A549 (cell line): ENCODE data around the gene GPR15. TPM values are rescaled to one million over a fixed set of nuclear protein-coding genes. Genes with fewer than 3 reads are reported as not detected.

Source experiments
- ATAC-seq, 2 experiments: fragments of 200-7000 bp in 1 of 2; fragments of >200 bp in 1 of 2; cut with Nextera tagmentation in 1 of 2; cut with Tn5 transposase in 1 of 2; 3 replicates each; pipeline versions ENCODE4 v1.8.0 to v1.9.1; 2018 to 2020; ENCODE audit warnings: mild to moderate bottlenecking in 1 of 2, moderate library complexity in 1 of 2
- CTCF ChIA-PET: fragments of 300-600 bp; sonication (Branson Sonifier 250); formaldehyde crosslinking; extraction: SDS; loops from one replicate; lab custom pipeline; 2021; ENCODE audit warnings: antibody characterized with exemption, inconsistent platforms; lab: Yijun Ruan, JAX
- POLR2A ChIA-PET: fragments of 350-600 bp; formaldehyde crosslinking; extraction: SDS; loops from one replicate; lab custom pipeline; 2021; ENCODE audit warnings: antibody characterized with exemption, inconsistent platforms; lab: Yijun Ruan, JAX
- DNase-seq, 2 experiments: peaks; one replicate each; pipeline versions ENCODE4 v3.0.0 to v3.0.0-alpha.2; 2011 to 2016; ENCODE audit warnings: low read depth in 1 of 2, low spot score in 1 of 2
- FAIRE-seq: peaks from 2 replicates; lab custom pipeline; 2011; peaks lifted over from hg19 to GRCh38; lab: Jason Lieb, UNC
- H3K27ac ChIP-seq, 2 experiments: fragments of >200 bp; sonication (Bioruptor Twin); formaldehyde crosslinking; 3 replicates each; pipeline ENCODE4 v1.5.1; 2016 to 2017
- H3K4me1 ChIP-seq: fragments of >200 bp; sonication (Bioruptor Twin); formaldehyde crosslinking; 3 replicates; pipeline ENCODE4 v1.6.1; 2016
- H3K4me2 ChIP-seq: fragments of >200 bp; sonication (Bioruptor Twin); formaldehyde crosslinking; 3 replicates; pipeline ENCODE4 v1.6.1; 2016
- H3K4me3 ChIP-seq: fragments of >200 bp; sonication (Bioruptor Twin); formaldehyde crosslinking; 3 replicates; pipeline ENCODE4 v1.5.1; 2016
- H3K9me3 ChIP-seq: fragments of >200 bp; sonication (Bioruptor Twin); formaldehyde crosslinking; 3 replicates; pipeline ENCODE4 v1.6.1; 2016
- CBX2 ChIP-seq: fragments of 200-600 bp; sonication (generic); IDR thresholded peaks from 2 replicates; pipeline ENCODE4 v1.6.1; 2016; ENCODE audit warnings: low read depth, mild to moderate bottlenecking, borderline replicate concordance
- CEBPB ChIP-seq, 2 experiments: fragments of >200 bp in 1 of 2; sonication (Bioruptor Twin) in 1 of 2; formaldehyde crosslinking in 1 of 2; IDR thresholded peaks; 2 replicates each; pipeline ENCODE4 v1.6.1; 2012 to 2016
- CHD2 ChIP-seq: fragments of 150-350 bp; IDR thresholded peaks from 2 replicates; pipeline ENCODE4 v1.6.1; 2014; ENCODE audit warnings: low read length; ENCODE audit not compliant: partially characterized antibody
- CHD4 ChIP-seq: fragments of 200-600 bp; sonication (generic); IDR thresholded peaks from 2 replicates; pipeline ENCODE4 v1.6.1; 2016; ENCODE audit warnings: antibody characterized with exemption, mild to moderate bottlenecking, borderline replicate concordance
- HES2 ChIP-seq: fragments of >200 bp; sonication (Bioruptor Twin); formaldehyde crosslinking; IDR thresholded peaks from 2 replicates; pipeline ENCODE4 v1.6.1; 2016
- HEYL ChIP-seq: fragments of 250-450 bp; sonication (Bioruptor Pico); IDR thresholded peaks from 2 replicates; pipeline ENCODE4 v1.8.0; 2021; ENCODE audit warnings: mild to moderate bottlenecking, moderate library complexity
- KDM1A ChIP-seq: fragments of 200-600 bp; sonication (generic); IDR thresholded peaks from 2 replicates; pipeline ENCODE4 v1.6.1; 2016; ENCODE audit warnings: low read depth, mild to moderate bottlenecking
- KDM5A ChIP-seq: fragments of 200-600 bp; sonication (generic); IDR thresholded peaks from 2 replicates; pipeline ENCODE4 v1.6.1; 2016; ENCODE audit warnings: antibody characterized with exemption, mild to moderate bottlenecking
- MYC ChIP-seq: IDR thresholded peaks from 2 replicates; pipeline ENCODE4 v1.6.1; 2012; ENCODE audit warnings: mild to moderate bottlenecking, inconsistent platforms, low read length, improper control_type of control experiment, borderline replicate concordance
- NPAS2 ChIP-seq: fragments of 250-450 bp; sonication (Bioruptor Pico); IDR thresholded peaks from 2 replicates; pipeline ENCODE4 v1.8.0; 2022; ENCODE audit warnings: mild to moderate bottlenecking, moderate library complexity, borderline replicate concordance
- NR3C1 ChIP-seq: fragments of >200 bp; sonication (Bioruptor Twin); formaldehyde crosslinking; IDR thresholded peaks from 3 replicates; pipeline ENCODE4 v1.6.1; 2017
- RAD21 ChIP-seq, 2 experiments: fragments of >200 bp in 1 of 2; sonication (Bioruptor Twin) in 1 of 2; formaldehyde crosslinking in 1 of 2; IDR thresholded peaks in 1 of 2; conservative IDR thresholded peaks in 1 of 2; 2 replicates in 1 of 2; 3 replicates in 1 of 2; pipeline ENCODE4 v1.6.1; 2012 to 2018; ENCODE audit warnings: inconsistent platforms in 1 of 2
- RARB ChIP-seq: fragments of 250-450 bp; sonication (Bioruptor Pico); IDR thresholded peaks from 2 replicates; pipeline ENCODE4 v1.8.0; 2021; ENCODE audit warnings: mild to moderate bottlenecking, moderate library complexity
- REST ChIP-seq: fragments of 200-600 bp; sonication (generic); IDR thresholded peaks from 2 replicates; pipeline ENCODE4 v1.6.1; 2016; ENCODE audit warnings: antibody characterized with exemption, mild to moderate bottlenecking, moderate library complexity
- TP53 ChIP-seq: fragments of 250-450 bp; sonication (Bioruptor Pico); IDR thresholded peaks from 2 replicates; pipeline ENCODE4 v1.5.0; 2021; ENCODE audit warnings: mild to moderate bottlenecking, moderate library complexity
- ZNF302 ChIP-seq: fragments of 250-450 bp; sonication (Bioruptor Pico); IDR thresholded peaks from 2 replicates; pipeline ENCODE4 v1.9.0; 2021; ENCODE audit warnings: inconsistent platforms, mild to moderate bottlenecking, moderate library complexity
- ZSCAN20 ChIP-seq: fragments of 250-450 bp; sonication (Bioruptor Pico); IDR thresholded peaks from 2 replicates; pipeline ENCODE4 v1.8.0; 2022; ENCODE audit warnings: mild to moderate bottlenecking, moderate library complexity
- WGBS: methylation state at CpG from one replicate; pipeline ENCODE4 v1.1.6; 2017; ENCODE audit errors: missing lambda C conversion rate; 5-methylcytosine and 5-hydroxymethylcytosine counted together
- polyA minus RNA-seq: library from RNA; depleted of rRNA, polyadenylated mRNA; stranded (reverse); fragments of >200 nt; gene quantifications from 2 replicates; pipeline ENCODE4 v1.2.3, GENCODE V29; 2011; rRNA and poly(A)+ RNA removed
- polyA plus RNA-seq, 4 experiments: library from polyadenylated mRNA; depleted of rRNA in 3 of 4; stranded (reverse); fragments of >200 nt; fragmentation: RNase III in 1 of 4; extraction: RNeasy Plus Mini Kit Qiagen cat#74134 plus additional on column Dnase treatment in 1 of 4; gene quantifications; 2 replicates in 3 of 4; 3 replicates in 1 of 4; pipeline ENCODE4 v1.2.3, GENCODE V29; 2011 to 2017
- TF ChIP-seq, protein P1 (sequence below): fragments of >200 bp; sonication (Bioruptor Twin); formaldehyde crosslinking; IDR thresholded peaks from 3 replicates; pipeline ENCODE4 v1.5.1; 2016
- TF ChIP-seq, protein P2 (sequence below): fragments of 450-650 bp; IDR thresholded peaks from 2 replicates; pipeline ENCODE4 v1.6.1; 2014; ENCODE audit warnings: antibody characterized with exemption
- TF ChIP-seq, protein P3 (sequence below): IDR thresholded peaks from 2 replicates; pipeline ENCODE4 v1.6.1; 2012
- TF ChIP-seq, protein P4 (sequence below): IDR thresholded peaks from 2 replicates; pipeline ENCODE4 v1.6.1; 2012
- TF ChIP-seq, protein P5 (sequence below): IDR thresholded peaks from 2 replicates; pipeline ENCODE4 v1.6.1; 2012; ENCODE audit warnings: low read depth, borderline replicate concordance

Gene GPR15
- not detected in 2 replicates for polyA plus RNA-seq (2011; rRNA removed)
- polyA plus RNA-seq (2012; cell fraction: cytosol; rRNA removed) = not detected in 2 replicates
- not detected in 2 replicates for polyA plus RNA-seq (2012; cell fraction: nucleus; rRNA removed)
- polyA plus RNA-seq (2017; fragmentation: RNase III; extraction: RNeasy Plus Mini Kit Qiagen cat#74134 plus additional on column Dnase treatment) = not detected in 3 replicates
- not detected in 2 replicates for polyA minus RNA-seq

DNA sequence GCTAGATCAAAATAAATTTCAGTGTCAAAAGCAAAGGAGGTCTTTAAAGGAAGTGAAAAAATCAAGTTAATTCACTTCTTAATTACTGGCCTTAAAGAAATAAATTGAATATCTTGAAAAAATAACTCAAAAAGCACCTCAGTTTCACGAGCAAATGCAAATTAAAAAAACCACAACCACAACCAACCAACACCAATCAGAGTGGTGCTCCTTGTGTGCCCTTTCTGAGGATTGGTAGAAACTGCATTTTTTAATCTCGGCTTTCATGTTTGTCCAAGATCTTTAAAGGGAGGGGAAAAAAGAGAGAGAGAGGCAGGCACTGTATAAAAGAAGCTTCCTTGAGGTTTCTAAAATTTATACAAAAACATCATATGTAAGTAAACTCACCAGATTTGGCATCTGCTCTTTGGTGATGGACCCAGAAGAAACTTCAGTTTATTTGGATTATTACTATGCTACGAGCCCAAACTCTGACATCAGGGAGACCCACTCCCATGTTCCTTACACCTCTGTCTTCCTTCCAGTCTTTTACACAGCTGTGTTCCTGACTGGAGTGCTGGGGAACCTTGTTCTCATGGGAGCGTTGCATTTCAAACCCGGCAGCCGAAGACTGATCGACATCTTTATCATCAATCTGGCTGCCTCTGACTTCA is at the start of gene GPR15:
GPR15 (plus strand) TSS at position 357 of the 653 bp plus-strand sequence; CDS start at position 413, 56 bp downstream.
- ATAC-seq (no peak), FAIRE-seq (no peak), DNase-seq (no peak)
- Histone ChIP-seq H3K4me2 (no peak within 1 kb of the TSS), H3K9me3 (no peaks in the 10 kb centered on the region), H3K4me3 (no peak within 1 kb of the TSS), H3K27ac (no peak within 1 kb of the TSS), H3K4me1 (no peaks in the 10 kb centered on the region)
- TF ChIP-seq CBX2 = no peak
- TF ChIP-seq NPAS2 (CRISPR knock-in tag) = no peak
- TF ChIP-seq, protein P1, sequence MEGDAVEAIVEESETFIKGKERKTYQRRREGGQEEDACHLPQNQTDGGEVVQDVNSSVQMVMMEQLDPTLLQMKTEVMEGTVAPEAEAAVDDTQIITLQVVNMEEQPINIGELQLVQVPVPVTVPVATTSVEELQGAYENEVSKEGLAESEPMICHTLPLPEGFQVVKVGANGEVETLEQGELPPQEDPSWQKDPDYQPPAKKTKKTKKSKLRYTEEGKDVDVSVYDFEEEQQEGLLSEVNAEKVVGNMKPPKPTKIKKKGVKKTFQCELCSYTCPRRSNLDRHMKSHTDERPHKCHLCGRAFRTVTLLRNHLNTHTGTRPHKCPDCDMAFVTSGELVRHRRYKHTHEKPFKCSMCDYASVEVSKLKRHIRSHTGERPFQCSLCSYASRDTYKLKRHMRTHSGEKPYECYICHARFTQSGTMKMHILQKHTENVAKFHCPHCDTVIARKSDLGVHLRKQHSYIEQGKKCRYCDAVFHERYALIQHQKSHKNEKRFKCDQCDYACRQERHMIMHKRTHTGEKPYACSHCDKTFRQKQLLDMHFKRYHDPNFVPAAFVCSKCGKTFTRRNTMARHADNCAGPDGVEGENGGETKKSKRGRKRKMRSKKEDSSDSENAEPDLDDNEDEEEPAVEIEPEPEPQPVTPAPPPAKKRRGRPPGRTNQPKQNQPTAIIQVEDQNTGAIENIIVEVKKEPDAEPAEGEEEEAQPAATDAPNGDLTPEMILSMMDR = no peak
- TF ChIP-seq, protein P2, sequence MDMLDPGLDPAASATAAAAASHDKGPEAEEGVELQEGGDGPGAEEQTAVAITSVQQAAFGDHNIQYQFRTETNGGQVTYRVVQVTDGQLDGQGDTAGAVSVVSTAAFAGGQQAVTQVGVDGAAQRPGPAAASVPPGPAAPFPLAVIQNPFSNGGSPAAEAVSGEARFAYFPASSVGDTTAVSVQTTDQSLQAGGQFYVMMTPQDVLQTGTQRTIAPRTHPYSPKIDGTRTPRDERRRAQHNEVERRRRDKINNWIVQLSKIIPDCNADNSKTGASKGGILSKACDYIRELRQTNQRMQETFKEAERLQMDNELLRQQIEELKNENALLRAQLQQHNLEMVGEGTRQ = no peak
- no peak for TF ChIP-seq RARB (CRISPR knock-in tag)
- TF ChIP-seq NR3C1 = no peak
- no peak for TF ChIP-seq ZSCAN20 (CRISPR knock-in tag)
- TF ChIP-seq HEYL = no peak
- CTCF ChIA-PET = interaction anchor here (1.8 kb wide), 1 partner anchor 10 kb away, joined by 5 read pairs; no protein-coding TSS in a partner anchor
- 63% methylated on average over 7 of the region's 7 CpGs for WGBS
- POLR2A ChIA-PET = no interaction called here

- POLR2A ChIA-PET = no interaction called here
- H3K27ac ChIP-seq = no peak overlapping the region
- ATAC-seq (no peak), FAIRE-seq (no peak), DNase-seq (no peak)
- CTCF ChIA-PET = interaction anchor here (0.7 kb wide), 1 partner anchor 53 kb away, joined by 3 read pairs; no protein-coding TSS in a partner anchor
- H3K4me3 ChIP-seq = no peak overlapping the region
- 0% methylated on average over 3 of the region's 3 CpGs for WGBS
- H3K4me2 ChIP-seq = no peak overlapping the region
- H3K4me1 ChIP-seq = no peaks in the 10 kb centered on the region
- no peaks in the 10 kb centered on the region; the same call in 2 of the 3 replicates for H3K9me3 ChIP-seq
- TF ChIP-seq, protein P3, sequence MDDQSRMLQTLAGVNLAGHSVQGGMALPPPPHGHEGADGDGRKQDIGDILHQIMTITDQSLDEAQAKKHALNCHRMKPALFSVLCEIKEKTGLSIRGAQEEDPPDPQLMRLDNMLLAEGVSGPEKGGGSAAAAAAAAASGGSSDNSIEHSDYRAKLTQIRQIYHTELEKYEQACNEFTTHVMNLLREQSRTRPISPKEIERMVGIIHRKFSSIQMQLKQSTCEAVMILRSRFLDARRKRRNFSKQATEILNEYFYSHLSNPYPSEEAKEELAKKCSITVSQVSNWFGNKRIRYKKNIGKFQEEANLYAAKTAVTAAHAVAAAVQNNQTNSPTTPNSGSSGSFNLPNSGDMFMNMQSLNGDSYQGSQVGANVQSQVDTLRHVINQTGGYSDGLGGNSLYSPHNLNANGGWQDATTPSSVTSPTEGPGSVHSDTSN = no peak
- TF ChIP-seq CHD4 (no peak), ZNF302 (no peak), CBX2 (no peak), ZSCAN20 (CRISPR knock-in tag) (no peak), REST (no peak), HES2 (no peak), MYC (no peak), CEBPB (IDR thresholded peaks at IDR 0.05) (no peak), RAD21 (conservative IDR thresholded peaks at IDR 0.05 in 1 of 2, IDR thresholded peaks at IDR 0.05 in 1 of 2) (no peak), TP53 (CRISPR knock-in tag) (no peak), HEYL (no peak), NPAS2 (CRISPR knock-in tag) (no peak), CHD2 (no peak), KDM1A (no peak), KDM5A (no peak)
- TF ChIP-seq, protein P4, sequence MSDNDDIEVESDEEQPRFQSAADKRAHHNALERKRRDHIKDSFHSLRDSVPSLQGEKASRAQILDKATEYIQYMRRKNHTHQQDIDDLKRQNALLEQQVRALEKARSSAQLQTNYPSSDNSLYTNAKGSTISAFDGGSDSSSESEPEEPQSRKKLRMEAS = no peak
- TF ChIP-seq, protein P5, sequence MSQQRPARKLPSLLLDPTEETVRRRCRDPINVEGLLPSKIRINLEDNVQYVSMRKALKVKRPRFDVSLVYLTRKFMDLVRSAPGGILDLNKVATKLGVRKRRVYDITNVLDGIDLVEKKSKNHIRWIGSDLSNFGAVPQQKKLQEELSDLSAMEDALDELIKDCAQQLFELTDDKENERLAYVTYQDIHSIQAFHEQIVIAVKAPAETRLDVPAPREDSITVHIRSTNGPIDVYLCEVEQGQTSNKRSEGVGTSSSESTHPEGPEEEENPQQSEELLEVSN = no peak
- TF ChIP-seq, protein P2 = no peak
Observed at GRCh38 chr3:98482717-98483482, 48.9 kb upstream of the GPR15 start.
